Myocyte (in vitro differentiated cells): ENCODE data around the gene C9orf85. TPM values are rescaled to one million over a fixed set of nuclear protein-coding genes. Genes with fewer than 3 reads are reported as not detected.
"Not testable (repeated sequence)": the region's sequence is repeated elsewhere in the genome, so short reads cannot be mapped to it uniquely, and the experiment has no call there.

Experiments
- DNase-seq: peaks from one replicate; pipeline ENCODE4 v3.0.0-alpha.2; 2012; ENCODE audit warnings: low read depth
- polyA plus RNA-seq: library from polyadenylated mRNA; unstranded; fragments of >200 nt; gene quantifications from one replicate; pipeline ENCODE4 v1.2.1, GENCODE V29; 2012; ENCODE audit warnings: missing spikeins
- total RNA-seq: library from RNA; depleted of rRNA; stranded (reverse); fragments of >200 nt; gene quantifications from 2 replicates; pipeline ENCODE4 v1.2.3, GENCODE V29; 2014

C9orf85 gene
- 13.2 and 14.3 TPM in 2 replicates for total RNA-seq
- 9.3 TPM for polyA plus RNA-seq

- peak; percentile 100 for DNase-seq
Measured at GRCh38 chr9:71911061-71911907, at the start of gene C9orf85, which contains the start of gene ABHD17B. TSS of gene C9orf85 (plus strand) at chr9:71911639. CDS start at chr9:71911735, 96 bp downstream. TSS of gene ABHD17B (minus strand) at chr9:71911193. CDS start at chr9:71875080, 36,113 bp downstream.

- DNase-seq = no peak
Measured at GRCh38 chr9:71863631-71864030, 47.8 kb upstream of the C9orf85 start.

GRCh38 chr9:71875345-71875744, 36.1 kb upstream of the C9orf85 start:
- DNase-seq = no peak

GRCh38 chr9:71876106-71876505, 35.3 kb upstream of the C9orf85 start:
- DNase-seq = no peak

- DNase-seq = no peak
Measured at GRCh38 chr9:71876829-71877228, 34.6 kb upstream of the C9orf85 start.

- DNase-seq = no peak
Measured at GRCh38 chr9:71878327-71879274, 32.8 kb upstream of the C9orf85 start.

GRCh38 chr9:71879644-71880174, 31.7 kb upstream of the C9orf85 start:
- no peak for DNase-seq

GRCh38 chr9:71884005-71884404, 27.4 kb upstream of the C9orf85 start:
- no peak for DNase-seq

GRCh38 chr9:71885467-71885866, 26.0 kb upstream of the C9orf85 start:
- no peak for DNase-seq

GRCh38 chr9:71886015-71886414, 25.4 kb upstream of the C9orf85 start:
- no peak for DNase-seq

- DNase-seq = no peak
Measured at GRCh38 chr9:71886541-71886940, 24.9 kb upstream of the C9orf85 start.

GRCh38 chr9:71887362-71887761, 24.1 kb upstream of the C9orf85 start:
- DNase-seq = no peak

GRCh38 chr9:71890042-71890679, 21.3 kb upstream of the C9orf85 start:
- no peak for DNase-seq

GRCh38 chr9:71891557-71892189, 19.8 kb upstream of the C9orf85 start:
- no peak for DNase-seq

- DNase-seq = no peak
Measured at GRCh38 chr9:71895117-71895516, 16.3 kb upstream of the C9orf85 start.

GRCh38 chr9:71895955-71896354, 15.5 kb upstream of the C9orf85 start:
- DNase-seq = no peak

- no peak for DNase-seq
Measured at GRCh38 chr9:71896761-71897160, 14.7 kb upstream of the C9orf85 start.

GRCh38 chr9:71897577-71897976, 13.9 kb upstream of the C9orf85 start:
- no peak for DNase-seq

GRCh38 chr9:71898756-71899155, 12.7 kb upstream of the C9orf85 start:
- DNase-seq = not testable (repeated sequence)
